Stimulated activated CD8-positive, alpha-beta memory T cell treated with anti-CD3 and anti-CD28 coated beads, Interleukin-4, amount 100 ng/mL, for 1 hour (primary cell): ENCODE data around the gene ZNF576.
"Not testable (repeated sequence)": the region's sequence is repeated elsewhere in the genome, so short reads cannot be mapped to it uniquely, and the experiment has no call there.

Experiments
- DNase-seq, 2 donors: peaks; one replicate each; pipeline ENCODE4 v3.0.0-alpha.2; 2020; ENCODE audit warnings: low read depth in 2 of 2, low spot score in 1 of 2

The ZNF576 gene, protein sequence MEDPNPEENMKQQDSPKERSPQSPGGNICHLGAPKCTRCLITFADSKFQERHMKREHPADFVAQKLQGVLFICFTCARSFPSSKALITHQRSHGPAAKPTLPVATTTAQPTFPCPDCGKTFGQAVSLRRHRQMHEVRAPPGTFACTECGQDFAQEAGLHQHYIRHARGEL

DNA sequence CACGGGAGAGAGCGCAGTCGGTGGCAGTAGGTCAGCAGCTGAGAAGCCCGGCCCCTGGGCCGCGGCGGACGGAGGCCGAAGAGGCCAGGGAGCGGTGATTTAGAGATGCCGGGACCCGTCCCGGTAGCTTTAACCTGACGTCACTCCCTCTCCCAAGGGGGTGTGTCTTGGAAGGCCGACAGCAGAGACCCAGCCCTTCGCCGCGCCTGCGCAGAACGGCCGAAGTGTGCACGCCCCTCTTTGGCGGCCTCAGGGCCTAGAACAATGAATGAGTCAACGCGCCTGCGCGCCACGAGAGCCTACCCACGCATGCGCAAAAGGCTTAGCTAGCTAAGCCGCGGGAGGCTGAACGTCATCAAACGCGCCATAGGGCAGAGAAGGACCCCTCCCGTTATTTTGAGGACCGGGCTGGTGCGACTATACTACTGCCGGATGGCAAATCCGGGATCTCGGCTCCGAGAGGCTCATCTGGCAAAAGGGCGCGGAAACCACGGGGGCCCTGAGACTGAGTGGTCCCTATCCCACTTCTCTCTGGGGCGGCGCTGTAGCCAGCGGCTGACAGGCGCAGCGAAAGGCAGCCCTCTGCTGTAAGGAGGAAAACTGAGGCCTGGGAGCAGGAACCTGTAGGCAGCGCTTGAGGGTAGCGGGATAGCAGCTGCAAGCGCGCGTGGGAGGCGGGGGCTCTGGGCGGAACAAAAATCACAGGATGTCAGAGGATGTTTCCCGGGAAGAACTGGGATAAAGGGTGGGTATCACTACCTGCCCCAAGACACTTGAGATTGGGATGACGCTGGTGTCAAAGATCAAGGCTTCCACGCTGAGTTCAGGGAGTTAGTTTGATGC, at the start of gene ZNF576, which contains the start of gene IRGQ:
ZNF576 (plus strand) TSS at position 597 of the 843 bp plus-strand sequence. CDS start 514 bp downstream, outside the sequence.
IRGQ (minus strand) TSS at position 136 of the 843 bp plus-strand sequence. CDS start 796 bp downstream, outside the sequence.
- peak; percentile 100 for DNase-seq

DNA sequence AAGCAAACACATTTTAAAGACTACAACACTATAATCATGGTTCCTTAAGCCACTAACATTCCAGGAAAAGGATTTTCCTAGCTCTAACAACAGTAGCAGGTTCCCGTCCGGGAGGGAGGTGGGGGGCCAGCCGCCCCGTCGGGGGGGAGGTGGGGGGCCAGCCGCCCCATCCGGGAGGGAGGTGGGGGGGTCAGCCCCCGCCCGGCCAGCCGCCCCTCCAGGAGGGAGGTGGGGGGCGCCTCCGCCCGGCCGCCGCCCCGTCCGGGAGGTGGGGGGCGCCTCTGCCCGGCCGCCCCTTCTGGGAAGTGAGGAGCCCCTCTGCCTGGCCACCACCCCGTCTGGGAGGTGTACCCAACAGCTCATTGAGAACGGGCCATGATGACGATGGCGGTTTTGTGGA, 48.5 kb upstream of the ZNF576 start:
- not testable (repeated sequence) for DNase-seq

DNA sequence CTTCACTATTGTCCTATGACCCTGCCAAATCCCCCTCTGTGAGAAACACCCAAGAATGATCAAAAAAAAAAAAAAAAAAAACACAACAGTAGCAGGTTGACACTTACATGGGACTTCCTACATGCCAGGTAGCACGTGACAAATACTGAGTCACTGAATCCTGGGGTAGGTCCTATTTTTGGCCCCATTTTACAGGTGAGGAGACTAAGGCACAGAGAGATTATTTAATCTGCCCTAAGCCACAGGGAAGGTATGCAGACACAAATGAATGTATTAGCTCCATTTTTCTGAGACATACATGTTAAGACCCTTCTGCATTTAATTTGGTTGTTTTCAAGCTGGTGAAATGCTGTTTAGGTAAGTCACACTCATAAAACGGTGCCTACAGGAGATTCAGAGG, 47.7 kb upstream of the ZNF576 start:
- no peak for DNase-seq

DNA sequence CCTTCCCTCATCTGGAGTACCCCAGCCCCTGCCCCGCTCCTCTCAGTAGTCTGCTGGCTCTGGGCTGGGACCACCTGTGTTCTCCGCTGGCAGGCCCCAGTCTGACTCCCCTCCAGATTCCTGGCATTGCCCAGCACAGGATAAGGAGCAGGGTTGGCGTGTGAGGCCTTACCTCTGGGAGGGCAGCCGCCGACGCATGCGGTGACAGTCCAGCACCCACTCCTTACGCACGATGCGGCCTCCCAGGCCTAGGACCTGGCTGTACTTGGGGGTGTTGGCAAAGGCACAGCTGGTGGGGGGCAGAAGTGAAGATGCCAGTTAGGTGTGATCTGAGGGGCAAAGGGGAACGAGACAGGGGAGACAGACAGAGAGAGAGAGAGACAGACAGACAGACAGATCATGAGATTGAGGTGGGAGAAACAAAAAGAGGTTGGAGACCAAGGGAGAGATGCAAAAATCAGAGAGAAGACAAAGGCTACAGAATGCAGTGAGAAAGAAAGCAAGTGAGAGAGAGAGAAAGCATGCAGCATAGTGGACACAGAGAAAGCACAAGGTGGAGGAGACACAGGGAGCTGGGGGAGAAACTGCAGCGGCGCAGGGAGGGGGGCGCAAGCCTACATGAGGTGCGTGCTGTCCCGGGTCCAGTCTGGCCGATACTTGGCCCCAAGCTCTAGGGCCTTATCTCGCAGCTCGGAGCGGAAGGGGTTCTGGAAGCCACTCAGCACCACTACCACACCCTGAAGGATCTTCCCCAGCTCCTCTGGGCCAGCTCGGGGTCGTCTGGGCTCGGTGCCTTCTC, 44.8 kb upstream of the ZNF576 start:
- DNase-seq = no peak

DNA sequence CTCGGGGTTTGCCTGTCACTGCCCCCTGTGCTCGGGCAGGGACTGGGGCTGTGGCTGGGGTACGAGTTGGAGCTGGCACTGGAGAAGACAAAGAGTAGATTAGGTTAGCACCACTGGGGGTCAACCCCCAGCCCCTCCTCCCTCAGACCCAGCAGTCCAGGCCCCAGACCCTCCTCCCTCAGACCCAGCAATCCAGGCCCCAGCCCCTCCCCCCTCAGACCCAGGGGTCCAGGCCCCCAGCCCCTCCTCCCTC, 44.3 kb upstream of the ZNF576 start:
- DNase-seq = no peak

DNA sequence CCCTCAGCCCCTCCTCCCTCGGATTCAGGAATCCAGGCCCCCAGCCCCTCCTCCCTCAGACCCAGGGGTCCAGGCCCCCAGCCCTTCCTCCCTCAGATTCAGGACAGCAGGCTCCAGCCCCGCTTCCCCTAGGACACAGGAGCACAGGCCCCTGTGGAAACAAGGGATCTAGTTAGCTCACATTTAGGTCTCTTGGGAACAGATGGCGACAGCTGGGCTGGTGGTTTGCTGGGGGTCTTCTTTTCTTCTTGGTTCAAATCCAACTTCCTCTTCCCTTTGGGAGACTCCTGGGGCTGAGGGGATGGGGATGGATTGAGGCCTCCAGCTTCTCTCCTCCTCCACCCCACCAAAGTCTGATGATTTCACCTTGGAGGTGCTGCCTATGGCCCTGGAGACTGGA, 43.8 kb upstream of the ZNF576 start:
- DNase-seq = no peak

DNA sequence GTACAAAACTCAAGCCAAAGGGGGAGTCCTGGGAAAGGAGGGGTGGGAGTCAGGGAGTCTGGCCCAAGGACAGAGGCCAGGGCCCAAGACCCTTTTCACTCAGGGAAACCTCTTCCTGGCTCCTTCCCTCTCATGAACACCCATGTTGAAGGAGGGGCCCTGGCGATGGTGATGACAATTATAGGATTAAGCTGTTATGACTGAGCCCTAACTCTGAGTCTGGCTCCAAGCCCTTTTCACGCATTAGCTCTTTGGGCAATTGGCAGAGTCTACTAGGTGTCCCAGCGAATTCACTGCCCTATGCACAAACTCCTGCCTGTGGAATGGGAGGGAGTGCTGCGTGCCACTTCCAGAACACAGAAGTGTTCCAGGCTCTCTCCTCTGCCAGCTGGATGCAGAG, 42.7 kb upstream of the ZNF576 start:
- no peak for DNase-seq

DNA sequence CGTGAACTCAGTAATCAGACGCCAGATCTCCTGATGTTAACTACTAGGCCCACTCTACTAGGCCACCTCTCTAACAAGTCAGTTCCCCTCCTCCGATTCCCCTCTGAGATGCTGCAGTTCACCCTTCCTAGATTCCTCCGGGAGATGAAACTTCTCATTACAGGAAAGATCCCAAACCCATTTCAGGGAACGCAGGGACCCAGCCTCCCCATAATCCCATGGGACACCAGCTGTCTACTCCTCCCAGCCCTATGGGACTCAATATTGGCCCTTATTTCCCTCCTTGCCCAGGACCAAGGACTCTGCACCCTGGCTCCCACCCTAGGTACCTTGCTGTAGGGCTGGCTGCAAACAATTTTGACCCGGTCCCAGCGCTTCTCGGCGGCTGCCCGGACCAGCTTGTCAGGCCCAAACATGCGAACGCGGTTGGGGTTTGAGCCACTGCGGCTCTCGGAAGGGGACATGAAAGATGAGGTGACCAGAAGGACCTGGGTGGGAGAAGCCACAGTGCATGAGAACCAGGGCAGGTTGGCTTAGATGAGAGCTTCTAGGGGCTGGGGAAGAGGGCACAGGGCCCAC, 42.0 kb upstream of the ZNF576 start:
- DNase-seq = no peak

DNA sequence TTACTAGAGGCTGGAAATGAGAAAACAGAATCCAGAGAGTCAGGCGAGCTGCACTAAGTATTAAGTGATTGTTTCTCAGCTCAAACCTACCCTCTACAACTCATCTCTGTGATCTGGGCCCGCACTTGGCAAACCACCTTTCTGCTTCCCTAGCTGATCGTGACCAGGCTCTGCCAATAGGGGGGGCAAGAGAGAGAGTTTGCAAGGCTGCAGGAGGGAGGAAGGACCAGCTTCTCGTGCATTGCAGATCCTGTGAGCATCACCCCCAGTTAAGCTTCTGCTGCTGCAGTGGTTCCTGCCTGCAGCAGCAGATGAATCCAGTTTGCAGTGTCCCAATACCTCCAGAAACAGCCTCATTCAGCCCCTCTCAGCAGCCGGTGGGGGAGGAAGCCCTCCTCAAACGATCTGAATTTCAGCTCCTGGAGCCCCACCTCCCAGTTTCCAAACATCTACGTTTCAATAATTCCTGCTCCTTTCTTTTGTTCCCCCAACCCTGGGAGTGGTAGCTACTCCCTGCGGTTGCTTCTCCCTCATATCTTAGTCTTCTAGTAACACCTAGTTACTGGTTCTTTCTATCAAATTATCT, 41.1 kb upstream of the ZNF576 start:
- DNase-seq = peak; percentile 66 to 68

DNA sequence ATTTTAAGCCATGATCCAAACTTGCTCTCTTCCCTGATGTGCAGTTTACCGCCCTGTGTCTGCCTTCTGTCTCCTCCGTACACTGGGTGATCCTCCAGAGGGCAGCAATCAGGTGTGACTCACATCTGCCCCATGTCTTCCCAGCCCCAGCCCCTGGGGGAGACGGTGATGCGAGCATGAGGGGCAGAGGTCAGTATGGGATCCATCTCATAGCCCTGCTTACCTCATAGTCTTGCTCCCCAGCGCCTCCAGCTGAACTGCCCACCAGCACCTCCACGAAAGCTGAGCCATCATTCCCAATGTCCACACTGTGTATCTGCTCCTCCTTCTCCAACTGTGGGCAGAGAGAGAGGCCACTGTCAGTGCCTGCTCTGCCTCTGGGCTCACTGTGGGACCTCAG, 35.7 kb upstream of the ZNF576 start:
- no peak for DNase-seq

DNA sequence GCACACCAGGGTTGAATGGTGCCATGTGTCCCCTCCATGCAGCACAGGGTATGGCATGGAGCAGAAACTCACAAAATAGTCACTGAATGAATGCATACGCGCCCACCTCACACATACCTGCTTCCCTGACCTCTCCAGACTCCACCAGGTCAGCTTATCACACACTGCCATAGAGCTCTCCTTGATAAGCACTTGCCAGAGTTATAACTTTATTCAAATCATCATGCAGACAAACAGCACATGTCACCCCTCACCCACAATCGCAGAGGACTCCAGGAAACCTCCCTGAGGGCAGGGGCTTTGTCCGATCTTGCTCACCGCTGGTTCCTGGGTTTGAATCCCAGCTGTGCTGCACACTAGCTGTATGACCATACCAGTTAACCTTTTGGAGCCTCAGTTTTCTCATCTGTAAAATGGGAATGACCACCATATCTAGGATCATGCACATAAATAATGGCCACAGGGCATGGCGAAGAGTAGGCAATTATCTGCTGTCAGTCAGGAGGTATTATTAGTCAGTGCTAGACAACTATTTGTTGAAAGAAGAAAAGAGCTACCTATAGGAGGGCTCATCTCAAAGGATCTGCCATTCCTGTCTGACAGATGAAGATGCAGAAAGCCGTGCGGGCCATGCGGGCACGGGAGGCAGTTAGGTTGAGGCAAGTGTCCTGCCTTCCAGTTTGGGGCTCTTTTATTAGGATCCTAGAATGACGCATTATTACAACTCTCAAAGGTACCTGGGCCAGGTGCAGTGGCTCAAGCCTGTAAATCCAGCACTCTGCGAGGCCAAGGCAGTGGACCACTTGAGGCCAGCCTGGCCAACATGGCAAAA, 35.0 kb upstream of the ZNF576 start:
- DNase-seq = no peak

DNA sequence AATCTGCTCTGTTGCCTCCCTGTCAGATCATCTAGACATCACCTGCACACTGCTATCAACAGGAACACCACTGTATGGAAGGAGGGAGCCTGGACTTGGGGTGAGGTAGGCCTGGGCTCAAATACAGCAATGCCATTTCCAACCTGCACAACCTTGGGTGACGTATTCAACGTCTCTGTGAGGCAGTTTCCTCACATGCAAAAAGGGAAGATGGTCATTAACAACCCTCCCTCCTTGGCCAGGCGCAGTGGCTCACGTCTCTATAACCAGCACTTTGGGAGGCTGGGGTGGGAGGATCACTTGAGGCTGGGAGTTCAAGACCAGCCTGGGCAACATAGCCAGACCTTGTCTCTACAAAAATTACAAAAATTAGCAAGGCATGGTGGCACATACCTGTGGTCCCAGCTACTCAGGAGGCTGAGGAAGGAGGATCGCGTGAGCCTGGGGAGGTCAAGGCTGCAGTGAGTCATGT, 34.1 kb upstream of the ZNF576 start:
- no peak for DNase-seq

DNA sequence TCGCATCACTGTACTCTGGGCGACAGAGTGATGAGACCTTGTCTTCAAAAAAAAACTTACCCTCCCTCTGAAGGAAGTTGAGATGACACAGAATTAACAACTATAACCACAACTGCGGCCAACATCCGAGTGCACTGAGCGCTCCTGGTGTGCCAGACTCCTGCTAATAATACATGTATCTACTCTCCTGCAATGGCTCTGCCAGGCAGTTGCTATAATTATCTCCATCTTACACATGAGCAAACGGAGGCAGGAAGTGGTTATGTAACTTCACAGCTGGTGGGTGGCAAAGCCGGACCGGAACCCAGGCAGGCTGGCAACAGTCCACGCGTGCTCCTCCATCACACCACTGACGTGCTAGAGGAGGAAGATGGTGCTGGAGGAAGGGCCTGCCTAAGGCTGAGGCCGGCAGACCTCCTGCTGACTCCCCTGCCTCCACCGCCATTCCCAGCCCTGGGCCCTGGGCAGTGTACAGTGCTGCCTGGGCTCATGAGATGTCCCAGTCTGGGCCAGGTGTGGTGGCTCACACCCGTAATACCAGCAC, 33.6 kb upstream of the ZNF576 start:
- DNase-seq = peak; percentile 42 to 65

DNA sequence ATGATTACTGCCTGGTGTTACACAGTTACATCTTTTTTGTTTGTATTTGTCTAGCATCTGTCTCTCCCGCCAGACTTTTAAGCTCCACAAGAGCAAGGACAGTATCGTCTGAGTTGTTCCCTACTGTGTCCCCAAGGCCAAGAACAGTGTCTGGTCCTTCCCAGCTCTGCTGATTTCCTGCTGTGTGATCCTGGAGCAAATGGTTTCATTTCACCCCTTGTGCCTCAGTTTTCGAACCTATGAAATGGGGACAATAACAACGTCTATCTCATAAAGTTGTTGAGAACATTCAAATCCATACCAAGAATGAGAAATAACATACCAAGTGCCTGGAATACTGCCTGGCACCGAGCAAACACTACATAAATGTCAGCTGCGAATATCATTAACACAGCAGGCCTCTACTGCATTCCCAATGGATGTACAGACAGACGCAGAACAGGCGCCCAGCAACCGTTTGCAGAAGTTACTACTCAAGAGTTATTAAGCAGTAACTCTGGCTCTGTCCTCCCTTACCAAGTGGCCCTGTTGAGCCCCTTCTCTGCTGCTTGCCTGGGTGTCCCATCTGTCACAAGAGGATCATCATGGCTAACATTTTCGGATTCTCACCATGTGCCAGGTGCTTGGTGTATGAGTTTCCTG, 32.5 kb upstream of the ZNF576 start:
- DNase-seq = no peak

DNA sequence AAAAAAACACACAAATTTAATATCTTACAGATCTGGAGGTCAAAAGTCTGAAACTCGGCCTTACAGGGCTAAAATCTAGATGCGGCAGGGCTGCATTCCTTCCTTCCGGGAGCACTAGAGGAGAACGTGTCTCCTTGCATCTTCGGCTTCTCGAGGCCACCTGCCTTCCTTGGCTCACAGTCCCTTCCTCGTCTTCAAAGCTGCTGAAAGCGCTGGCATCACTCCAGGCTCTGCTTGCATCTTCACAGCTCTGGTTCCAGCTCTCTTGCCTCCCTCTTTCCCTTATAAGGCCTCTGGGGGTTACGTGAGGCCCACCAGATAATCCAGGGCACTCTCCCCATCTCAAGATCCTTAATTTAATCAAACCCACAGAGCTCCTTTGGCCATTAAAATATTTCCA, 31.6 kb upstream of the ZNF576 start:
- DNase-seq = no peak

DNA sequence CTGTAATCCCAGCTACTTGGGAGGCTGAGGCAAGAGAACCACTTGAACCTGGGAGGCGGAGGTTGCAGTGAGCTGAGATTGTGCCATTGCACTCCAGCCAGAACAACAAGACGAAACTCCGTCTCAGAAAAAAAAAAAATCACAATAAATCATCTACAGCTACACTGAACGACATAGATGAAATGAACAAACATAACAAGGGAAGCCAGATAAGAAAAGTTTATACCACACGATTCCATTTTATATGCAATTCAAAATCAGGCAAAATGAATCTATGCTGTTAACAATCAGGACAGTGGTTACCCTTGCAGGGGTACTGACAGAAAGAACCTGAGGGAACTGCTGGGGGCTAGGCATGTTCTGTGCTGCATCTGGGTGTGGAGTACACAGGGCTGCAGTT, 26.7 kb upstream of the ZNF576 start:
- DNase-seq = no peak

DNA sequence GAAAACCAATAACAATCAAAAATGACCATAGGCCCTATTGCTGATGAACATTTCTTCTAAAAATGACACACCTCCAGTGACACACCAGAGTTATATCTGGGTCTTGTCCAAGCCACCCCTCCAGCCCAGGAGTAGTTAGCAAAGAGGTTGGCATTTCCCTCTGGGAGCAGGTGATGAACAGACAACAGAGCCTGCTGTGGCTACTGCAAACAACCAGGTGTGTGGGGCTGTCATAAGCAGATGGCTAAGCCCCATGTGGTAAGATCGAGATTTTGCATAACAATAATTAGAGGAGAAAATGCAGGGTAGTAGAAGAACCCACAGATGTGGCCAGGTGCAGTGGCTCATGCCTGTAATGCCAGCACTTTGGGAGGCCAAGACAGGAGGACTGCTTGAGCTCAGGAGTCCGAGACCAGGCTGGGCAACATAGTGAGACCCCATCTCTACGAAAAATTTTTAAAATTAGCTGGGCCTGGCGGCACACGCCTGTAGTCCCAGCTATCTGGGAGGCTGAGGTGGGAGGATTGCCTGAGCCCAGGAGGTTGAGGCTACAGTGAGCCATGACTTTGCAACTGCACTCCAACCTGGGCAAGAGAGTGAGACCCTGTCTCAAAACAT, 26.1 kb upstream of the ZNF576 start:
- no peak for DNase-seq

DNA sequence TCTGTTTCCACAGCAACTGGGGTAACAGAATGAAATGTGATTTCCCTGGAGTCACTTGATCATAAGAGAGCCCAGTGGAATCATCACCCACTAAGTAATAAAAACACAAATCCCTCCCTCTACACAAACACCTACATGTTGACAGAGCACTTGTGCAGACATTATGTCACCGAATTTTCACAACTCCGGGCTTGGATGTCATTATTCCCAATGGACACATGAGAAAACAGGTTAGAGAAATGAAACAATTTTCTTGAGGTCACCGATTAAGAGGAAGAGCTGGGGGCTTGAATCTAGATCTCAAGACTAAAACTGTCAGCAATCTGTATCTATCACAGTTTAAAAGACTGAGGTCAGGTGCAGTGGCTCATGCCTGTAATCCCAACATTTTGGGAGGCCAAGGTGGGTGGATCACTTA, 24.2 kb upstream of the ZNF576 start:
- no peak for DNase-seq
